ENCODE results near the gene HAGH.

HAGH gene

DNA sequence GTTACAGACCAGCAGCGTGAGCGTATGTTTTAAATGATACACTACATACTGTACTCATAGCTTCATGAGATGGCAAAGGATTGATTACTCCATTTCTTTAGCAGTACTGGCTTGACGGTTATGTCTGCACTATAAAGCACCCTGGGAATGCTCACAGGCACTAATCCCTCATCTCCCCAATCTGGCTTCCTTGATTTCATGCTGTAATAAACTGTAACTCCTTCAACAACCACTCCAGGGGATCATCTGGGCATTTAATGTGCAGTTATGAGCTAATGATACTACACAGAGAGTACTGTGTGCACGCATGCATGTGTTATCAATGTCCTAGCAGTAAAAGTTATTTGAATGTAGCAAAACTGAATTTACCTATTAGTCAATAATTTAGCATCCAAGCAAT lies 25.2 kb upstream of the HAGH start:
- in situ Hi-C loops (cut with HindIII; ENCODE audit: low sequenced_read_pairs): loop anchor here (5.0 kb wide), 1 partner anchor 76 kb away; no protein-coding TSS in a partner anchor
- no peak for DNase-seq (ENCODE audit: low read depth)
- H3K4me3 ChIP-seq (ENCODE audit: low read depth, low read length): no peak overlapping the region
- TF ChIP-seq CTCF (IDR thresholded peaks at IDR 0.05; ENCODE audit: low read depth, low read length, missing control alignments): no peak

DNA sequence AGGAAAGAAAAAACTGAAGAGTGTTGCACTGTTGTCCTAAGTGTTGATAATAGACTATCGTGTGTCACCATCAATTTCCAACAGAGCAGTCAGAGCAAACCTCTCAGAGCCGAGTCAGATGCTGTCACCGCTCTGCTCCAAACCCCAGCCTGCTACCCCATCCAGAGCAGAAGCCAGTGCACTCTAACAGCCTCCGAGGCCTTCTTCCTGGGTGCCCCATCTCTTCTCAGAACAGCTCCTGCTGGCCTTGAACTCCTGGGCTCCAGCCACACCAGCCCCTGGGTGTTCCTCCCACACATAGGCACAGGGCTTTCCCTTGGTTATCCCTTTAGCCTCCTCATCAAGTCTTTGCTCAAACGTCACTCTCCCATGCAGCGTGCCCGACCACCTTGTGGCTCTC lies 24.4 kb upstream of the HAGH start:
- no peak for DNase-seq (ENCODE audit: low read depth)
- TF ChIP-seq CTCF (IDR thresholded peaks at IDR 0.05; ENCODE audit: low read depth, low read length, missing control alignments): no peak
- no peak overlapping the region for H3K4me3 ChIP-seq (ENCODE audit: low read depth, low read length)
- in situ Hi-C loops (cut with HindIII; ENCODE audit: low sequenced_read_pairs): loop anchor here (5.0 kb wide), 1 partner anchor 76 kb away; no protein-coding TSS in a partner anchor

DNA sequence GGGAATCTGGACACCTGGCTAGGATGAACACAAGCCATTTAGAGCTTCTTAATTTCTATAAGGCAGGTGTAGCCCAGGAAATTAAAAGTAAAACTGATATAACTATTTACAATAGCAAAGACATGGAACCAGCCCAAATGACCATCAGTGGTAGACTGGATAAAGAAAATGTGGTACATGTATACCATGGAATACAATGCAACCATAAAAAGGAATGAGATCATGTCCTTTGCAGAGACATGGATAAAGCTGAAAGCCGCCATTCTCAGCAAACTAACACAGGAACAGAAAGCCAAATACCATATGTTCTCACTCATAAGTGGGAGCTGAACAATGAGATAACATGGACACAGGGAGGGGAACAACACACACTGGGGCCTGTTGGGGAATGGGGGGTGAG lies 19.8 kb upstream of the HAGH start:
- no peak overlapping the region for H3K4me3 ChIP-seq (ENCODE audit: low read depth, low read length)
- in situ Hi-C loops (cut with HindIII; ENCODE audit: low sequenced_read_pairs): no loop called here
- TF ChIP-seq CTCF (IDR thresholded peaks at IDR 0.05; ENCODE audit: low read depth, low read length, missing control alignments): no peak
- no peak for DNase-seq (ENCODE audit: low read depth)

- in situ Hi-C loops (cut with HindIII; ENCODE audit: low sequenced_read_pairs): no loop called here
- DNase-seq (ENCODE audit: low read depth): no peak
- no peak for TF ChIP-seq CTCF (IDR thresholded peaks at IDR 0.05; ENCODE audit: low read depth, low read length, missing control alignments)
- H3K4me3 ChIP-seq (ENCODE audit: low read depth, low read length): no peak overlapping the region
Measured at GRCh38 chr16:1845985-1846384, 19.4 kb upstream of the HAGH start.

DNA sequence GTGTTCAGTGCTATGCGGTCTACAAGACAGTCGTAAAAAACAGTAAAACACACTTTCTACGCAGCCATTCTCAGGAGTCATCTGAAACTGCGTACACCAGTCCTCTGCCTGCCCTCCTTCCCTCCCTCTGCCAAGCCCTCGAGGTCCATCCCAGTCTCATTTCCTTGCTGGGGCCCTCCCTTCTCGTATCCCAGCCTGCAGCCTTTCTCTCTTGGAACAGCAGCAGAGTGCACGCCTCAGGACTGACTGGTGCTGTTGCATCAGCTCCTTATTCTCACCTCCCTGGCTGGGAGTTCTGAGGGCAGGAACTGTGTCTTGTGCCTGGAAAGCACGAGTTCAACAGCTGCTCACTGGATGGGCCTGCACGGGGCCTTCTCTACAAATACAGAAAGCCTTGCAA lies 12.9 kb upstream of the HAGH start:
- in situ Hi-C loops (cut with HindIII; ENCODE audit: low sequenced_read_pairs): no loop called here
- no peak overlapping the region for H3K4me3 ChIP-seq (ENCODE audit: low read depth, low read length)
- TF ChIP-seq CTCF (IDR thresholded peaks at IDR 0.05; ENCODE audit: low read depth, low read length, missing control alignments): no peak
- DNase-seq (ENCODE audit: low read depth): no peak

GRCh38 chr16:1834096-1834495 lies 7.5 kb upstream of the HAGH start:
- DNase-seq (ENCODE audit: low read depth): no peak
- H3K4me3 ChIP-seq (ENCODE audit: low read depth, low read length): no peak overlapping the region
- in situ Hi-C loops (cut with HindIII; ENCODE audit: low sequenced_read_pairs): no loop called here
- TF ChIP-seq CTCF (IDR thresholded peaks at IDR 0.05; ENCODE audit: low read depth, low read length, missing control alignments): no peak
